GM19099 (cell line): ENCODE results near the gene ABITRAM.

ENCODE experiments used
- POLR2A ChIP-seq: IDR thresholded peaks from 3 replicates; pipeline ENCODE4 v1.6.1; 2011; ENCODE audit warnings: low read depth; ENCODE audit not compliant: insufficient read length; ENCODE audit errors: extremely low read depth

Gene ABITRAM, protein sequence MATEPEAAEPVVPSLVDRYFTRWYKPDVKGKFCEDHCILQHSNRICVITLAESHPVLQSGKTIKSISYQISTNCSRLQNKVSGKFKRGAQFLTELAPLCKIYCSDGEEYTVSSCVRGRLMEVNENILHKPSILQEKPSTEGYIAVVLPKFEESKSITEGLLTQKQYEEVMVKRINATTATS

GRCh38 chr9:108934323-108934893, at the start of gene ABITRAM:
TSS of gene ABITRAM (plus strand) at chr9:108934400. CDS start at chr9:108934487, 87 bp downstream.
- TF ChIP-seq POLR2A: no peak

DNA sequence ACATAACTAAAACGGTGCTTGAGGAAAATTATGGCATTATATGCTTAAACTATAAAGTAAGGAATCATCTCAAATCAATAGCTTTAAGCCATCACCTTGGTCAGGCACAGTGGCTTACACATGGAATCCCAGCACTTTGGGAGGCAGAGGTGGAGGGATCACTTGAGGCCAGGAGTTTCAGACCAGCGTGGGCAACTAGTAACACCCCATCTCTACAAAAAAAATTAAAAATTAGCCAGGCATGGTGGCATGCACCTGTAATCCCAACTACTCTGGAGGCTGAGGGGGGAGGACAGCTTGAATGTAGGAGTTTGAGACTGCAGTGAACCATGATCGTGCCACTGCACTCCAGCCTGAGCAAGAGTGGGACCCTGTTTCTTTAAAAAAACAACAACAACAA, 49.5 kb upstream of the ABITRAM start:
- TF ChIP-seq POLR2A: no peak

- no peak for TF ChIP-seq POLR2A
These were observed 48.4 kb upstream of the ABITRAM start for GRCh38 chr9:108885643-108886348.

DNA sequence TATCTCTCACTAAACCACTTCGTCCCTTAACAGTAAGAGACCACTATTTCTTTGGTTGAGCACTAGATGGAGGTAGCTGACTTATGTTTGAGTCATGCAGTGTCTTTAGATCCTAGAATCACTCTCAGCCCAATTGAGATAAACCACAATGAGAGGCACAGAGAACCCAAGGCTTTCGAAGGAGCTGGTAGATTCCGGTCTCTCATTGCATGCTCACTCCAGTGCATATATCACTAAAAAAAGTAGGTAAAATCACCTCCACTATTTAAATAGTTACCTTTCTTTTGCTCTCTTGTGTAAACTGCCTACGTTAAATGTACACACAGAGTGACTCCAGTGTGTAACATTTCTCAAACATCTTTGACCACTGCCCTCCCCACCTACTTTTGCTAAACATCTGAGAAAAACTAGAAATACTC, 44.5 kb upstream of the ABITRAM start:
- no peak for TF ChIP-seq POLR2A

DNA sequence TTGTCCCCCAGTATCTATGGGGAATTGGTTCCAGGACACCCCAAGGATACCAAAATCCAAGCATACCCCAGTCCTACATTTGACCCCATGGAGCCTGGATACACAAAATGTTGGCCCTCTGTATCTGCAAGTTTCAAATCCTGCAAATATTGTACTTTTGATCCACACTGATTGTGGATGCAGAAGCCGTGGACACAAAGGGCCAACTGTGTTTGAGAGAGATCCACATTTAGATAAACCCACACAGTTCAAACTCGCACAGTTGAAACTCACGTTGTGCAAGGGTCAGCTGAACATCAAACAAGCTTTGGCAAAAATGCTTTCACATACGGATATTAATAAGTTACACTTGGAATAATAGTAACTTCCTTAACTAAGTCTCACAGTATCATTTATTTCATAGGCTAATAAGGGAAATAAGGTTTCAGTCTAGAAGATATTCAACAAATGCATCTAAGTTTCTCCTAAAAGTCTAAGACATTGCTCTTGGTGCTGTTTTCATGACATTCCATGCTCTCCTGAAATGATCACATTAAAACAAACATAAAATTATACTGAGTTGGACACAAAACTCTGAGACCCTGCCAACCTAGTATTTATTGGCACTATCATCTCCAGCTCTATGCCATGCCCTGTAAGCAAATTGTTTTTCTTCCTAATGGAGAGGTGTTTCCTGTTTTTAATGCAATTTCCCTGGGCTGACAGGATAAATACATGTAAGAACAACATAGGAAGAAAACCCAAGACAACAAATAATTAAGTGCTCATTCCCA, 39.8 kb upstream of the ABITRAM start:
- TF ChIP-seq POLR2A: no peak

DNA sequence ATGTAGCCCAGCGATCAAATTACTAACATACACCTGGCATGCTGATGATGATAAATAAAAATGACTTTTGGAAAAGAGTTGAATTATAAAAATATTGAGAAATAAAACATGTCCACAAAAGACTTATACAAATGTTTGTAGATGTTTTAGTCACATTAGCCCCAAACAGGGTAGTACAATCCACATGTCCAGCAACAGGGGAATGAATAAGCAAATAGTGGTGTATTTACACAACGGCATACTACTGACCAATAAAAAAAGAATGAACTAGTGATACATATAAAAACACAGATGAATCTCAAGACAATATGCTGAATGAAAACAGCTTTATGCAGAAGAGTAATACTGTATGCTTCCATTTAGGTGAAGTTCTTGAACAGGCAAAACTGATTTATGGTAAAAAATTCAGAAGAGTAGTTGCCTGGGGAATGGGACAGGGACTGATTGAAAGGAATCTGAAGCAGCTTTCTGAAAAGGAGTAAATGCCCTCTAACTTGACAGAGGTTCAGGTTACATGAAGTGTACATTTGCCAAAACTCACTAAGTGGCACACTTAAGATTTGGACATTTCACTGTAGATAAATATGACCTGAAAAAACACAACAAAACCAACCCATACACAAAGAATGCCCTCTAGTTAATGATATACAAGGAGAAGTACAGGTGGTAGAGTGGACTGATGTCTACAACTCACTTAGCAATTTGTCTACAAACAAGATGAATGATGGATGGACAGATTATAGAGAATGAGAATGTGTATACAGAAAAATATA, 36.7 kb upstream of the ABITRAM start:
- TF ChIP-seq POLR2A: no peak

GRCh38 chr9:108900176-108900575, 34.0 kb upstream of the ABITRAM start:
- no peak for TF ChIP-seq POLR2A

DNA sequence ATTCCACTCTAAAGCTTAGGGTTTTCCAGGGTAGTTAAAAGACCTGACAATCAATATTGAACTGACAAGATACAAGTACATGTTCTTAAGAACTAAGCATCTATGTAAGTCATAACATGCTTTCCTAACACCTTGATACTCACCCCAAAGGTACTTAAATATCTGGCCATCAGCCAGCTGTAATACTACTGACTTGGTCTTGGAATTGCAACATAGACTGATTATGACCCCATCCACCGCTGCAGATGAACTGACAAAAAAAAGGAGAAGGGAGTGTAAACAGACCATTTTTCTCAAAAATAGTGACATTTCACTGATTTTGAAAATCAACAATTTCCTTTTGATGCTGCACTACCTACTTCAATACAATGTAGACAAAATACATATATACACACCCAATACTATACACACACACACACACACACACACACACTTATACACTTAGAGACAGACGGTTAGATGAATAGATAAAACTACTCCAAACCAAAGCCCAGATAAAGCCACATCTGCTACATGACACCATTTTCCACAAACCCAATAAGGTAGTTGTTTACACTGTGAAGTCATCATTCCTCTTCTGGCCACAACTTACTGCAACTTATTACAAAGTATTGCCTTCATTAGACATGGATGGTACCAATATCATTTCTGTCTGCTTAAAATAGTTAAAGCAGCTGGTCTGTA, 30.6 kb upstream of the ABITRAM start:
- no peak for TF ChIP-seq POLR2A

- TF ChIP-seq POLR2A: no peak
These were observed 30.0 kb upstream of the ABITRAM start for GRCh38 chr9:108904161-108904560.

- no peak for TF ChIP-seq POLR2A
These were observed 28.7 kb upstream of the ABITRAM start for GRCh38 chr9:108905494-108905893.

- TF ChIP-seq POLR2A: no peak
These were observed 23.8 kb upstream of the ABITRAM start for GRCh38 chr9:108910402-108910801.

- TF ChIP-seq POLR2A: no peak
These were observed 23.3 kb upstream of the ABITRAM start for GRCh38 chr9:108910914-108911313.

DNA sequence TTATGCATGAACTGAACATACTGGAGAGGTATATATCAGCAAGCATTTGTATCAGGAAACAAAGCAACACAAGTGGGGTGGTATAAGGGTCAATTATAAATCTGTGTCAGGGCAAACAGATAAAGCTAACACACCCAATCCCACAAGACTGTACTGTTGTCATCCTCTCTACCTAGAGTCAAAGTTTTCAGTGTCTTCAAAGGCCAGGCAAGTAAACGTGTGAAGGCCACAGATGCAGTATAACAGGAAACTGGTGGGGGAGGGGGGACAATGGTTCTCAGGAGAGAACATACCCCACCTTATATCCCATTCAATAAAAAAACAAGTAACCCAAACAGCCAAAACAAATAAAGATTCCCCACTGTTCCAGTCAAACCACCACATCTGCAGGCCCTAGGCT, 22.4 kb upstream of the ABITRAM start:
- TF ChIP-seq POLR2A: no peak

DNA sequence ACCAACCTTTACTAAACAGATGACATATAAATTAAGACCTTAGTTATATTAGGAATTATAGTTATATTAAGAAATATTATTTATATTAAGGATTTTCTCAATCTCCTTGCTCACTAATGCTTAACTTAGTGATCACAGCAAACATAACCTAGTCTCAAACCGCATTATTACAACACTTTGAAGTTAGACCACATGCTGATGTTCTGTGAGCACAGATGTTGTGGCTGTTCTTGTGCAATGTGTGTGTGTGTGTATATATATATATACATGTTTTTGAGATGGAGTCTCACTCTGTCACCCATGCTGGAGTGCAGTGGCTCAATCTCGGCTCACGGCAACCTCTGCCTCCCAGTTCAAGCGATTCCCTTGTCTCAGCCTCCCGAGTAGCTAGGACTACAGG, 20.8 kb upstream of the ABITRAM start:
- TF ChIP-seq POLR2A: no peak
